Activated CD4-positive, alpha-beta T cell treated with anti-CD3 and anti-CD28 coated beads, Interleukin-2, amount 10 ng/mL, durations not matched to agents 24 days and 14 days (primary cell): ENCODE results near the gene FBXW8. TPM values are rescaled to one million over a fixed set of nuclear protein-coding genes. Genes with fewer than 3 reads are reported as not detected.

Experiments used
- DNase-seq: peaks from one replicate; pipeline ENCODE4 v3.0.0; 2022
- H3K27ac Mint-ChIP-seq: one replicate; pipeline ENCODE4 v1.8.0; 2022; ENCODE audit warnings: mild to moderate bottlenecking, mixed read lengths
- H3K27me3 Mint-ChIP-seq: one replicate; pipeline ENCODE4 v1.8.0; 2022; ENCODE audit warnings: mixed read lengths
- H3K36me3 Mint-ChIP-seq: one replicate; pipeline ENCODE4 v1.8.0; 2022; ENCODE audit warnings: low read depth, mild to moderate bottlenecking, mixed read lengths
- H3K4me1 Mint-ChIP-seq: one replicate; pipeline ENCODE4 v1.8.0; 2021; ENCODE audit warnings: mixed read lengths
- H3K4me3 Mint-ChIP-seq: one replicate; pipeline ENCODE4 v1.8.0; 2022; ENCODE audit warnings: mild to moderate bottlenecking, moderate library complexity, mixed read lengths
- H3K9me3 Mint-ChIP-seq: one replicate; pipeline ENCODE4 v1.8.0; 2021; ENCODE audit warnings: mixed read lengths
- intact Hi-C: fragments of 100-400 bp; cut with micrococcal nuclease; formaldehyde crosslinking; loops from one replicate; pipeline ENCODE4 v1.15.1; 2023
- total RNA-seq: library from RNA; stranded (reverse); gene quantifications from 2 replicates; pipeline ENCODE4 v1.2.3, GENCODE V29; 2022

Gene FBXW8
- total RNA-seq, 1 donor from 2014 or later: 6.2 TPM

DNA sequence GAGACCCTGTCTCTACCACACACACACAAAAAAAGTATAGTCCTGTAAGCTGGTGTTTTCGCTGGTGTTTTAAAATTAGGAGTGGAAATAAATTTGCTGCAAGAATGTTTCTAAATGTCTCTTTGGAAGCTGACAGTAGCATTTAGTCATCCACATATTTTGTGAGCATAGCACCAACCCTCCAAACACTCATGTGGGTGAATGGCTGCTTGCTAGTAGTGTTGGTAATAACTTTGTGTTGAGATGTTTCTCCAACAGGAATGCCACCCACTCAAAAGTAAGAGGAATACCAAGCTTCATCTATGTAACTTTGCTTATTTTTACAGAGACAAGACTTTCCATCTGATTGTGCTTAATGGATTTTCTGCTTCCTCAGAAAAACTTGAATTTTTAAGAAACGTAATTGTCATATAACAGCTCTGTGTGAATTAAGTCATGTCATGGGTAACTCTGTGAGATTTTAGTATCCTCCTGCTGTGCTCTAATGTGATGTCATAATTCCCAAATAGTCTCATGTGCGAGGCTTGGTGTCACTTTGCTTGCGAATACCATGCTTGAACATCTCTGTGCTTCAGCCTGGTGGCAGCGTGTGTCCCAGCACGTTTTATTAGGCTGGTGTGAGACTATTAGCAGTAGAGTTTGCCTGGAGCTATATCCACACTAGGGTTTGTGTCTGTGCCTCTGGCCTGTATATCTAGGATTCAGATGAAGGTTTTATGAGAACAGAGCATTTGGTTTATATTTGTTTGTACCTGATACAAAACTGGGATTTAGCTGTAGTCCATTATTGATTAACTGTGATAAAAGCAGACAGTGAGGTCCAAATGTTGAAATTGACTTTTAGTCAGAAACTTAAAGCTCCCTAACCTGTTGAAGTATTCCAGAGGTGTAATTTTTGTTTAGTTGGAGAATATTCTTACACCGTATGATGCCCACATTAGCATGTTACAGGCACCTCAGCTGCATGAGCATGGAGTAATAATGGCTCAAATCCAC lies 80.5 kb downstream of the FBXW8 start:
- no peak overlapping the region for H3K4me3 Mint-ChIP-seq
- intact Hi-C loops: no loop called here
- H3K27me3 Mint-ChIP-seq: no peaks in the 10 kb centered on the region
- peaks cover 8% of the 10 kb centered on the region for H3K36me3 Mint-ChIP-seq
- H3K27ac Mint-ChIP-seq: no peak overlapping the region
- H3K4me1 Mint-ChIP-seq: no peaks in the 10 kb centered on the region
- DNase-seq: no peak
- no peaks in the 10 kb centered on the region for H3K9me3 Mint-ChIP-seq

DNA sequence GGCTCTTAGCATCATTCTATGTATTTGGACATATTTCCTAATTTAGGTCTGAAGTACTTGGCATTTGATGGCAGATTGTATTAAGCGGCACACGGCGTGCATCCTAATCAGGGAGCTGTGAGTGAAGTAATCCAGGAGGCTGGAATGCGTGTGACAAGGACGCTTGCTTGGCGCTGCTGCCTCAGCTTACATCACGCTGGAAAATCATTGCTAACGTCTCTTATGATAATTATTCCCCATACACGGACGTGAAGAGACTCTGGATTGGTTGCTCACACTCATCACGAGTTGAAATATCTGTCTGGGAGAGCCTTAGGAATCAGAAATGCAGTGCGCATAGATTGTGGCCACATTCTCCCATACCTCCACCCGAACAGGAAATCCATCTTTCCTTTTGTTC lies 85.3 kb downstream of the FBXW8 start:
- H3K9me3 Mint-ChIP-seq: no peaks in the 10 kb centered on the region
- peaks cover 1% of the 10 kb centered on the region for H3K36me3 Mint-ChIP-seq
- intact Hi-C loops: no loop called here
- no peak overlapping the region for H3K27ac Mint-ChIP-seq
- DNase-seq: no peak
- H3K27me3 Mint-ChIP-seq: no peaks in the 10 kb centered on the region
- H3K4me1 Mint-ChIP-seq: no peaks in the 10 kb centered on the region
- H3K4me3 Mint-ChIP-seq: no peak overlapping the region

DNA sequence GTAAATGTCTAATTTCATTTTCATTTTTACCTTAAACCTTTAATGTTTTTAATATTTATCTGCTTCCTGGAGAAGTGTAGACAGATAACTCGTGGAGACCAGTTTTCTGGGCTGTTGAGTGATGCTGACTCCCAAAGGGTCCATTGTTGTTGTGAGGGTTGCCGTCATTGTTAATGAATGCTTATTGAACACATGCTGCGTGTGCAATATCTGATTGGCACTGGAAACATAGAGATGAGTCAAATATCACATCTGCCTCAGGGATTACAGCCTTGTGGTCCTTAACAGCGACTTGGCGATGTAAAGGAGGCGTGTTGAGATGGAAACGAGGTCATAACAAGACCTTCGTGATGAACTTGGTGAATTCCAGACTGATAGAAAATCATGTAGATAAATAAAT lies 85.9 kb downstream of the FBXW8 start:
- H3K4me3 Mint-ChIP-seq: no peak overlapping the region

DNA sequence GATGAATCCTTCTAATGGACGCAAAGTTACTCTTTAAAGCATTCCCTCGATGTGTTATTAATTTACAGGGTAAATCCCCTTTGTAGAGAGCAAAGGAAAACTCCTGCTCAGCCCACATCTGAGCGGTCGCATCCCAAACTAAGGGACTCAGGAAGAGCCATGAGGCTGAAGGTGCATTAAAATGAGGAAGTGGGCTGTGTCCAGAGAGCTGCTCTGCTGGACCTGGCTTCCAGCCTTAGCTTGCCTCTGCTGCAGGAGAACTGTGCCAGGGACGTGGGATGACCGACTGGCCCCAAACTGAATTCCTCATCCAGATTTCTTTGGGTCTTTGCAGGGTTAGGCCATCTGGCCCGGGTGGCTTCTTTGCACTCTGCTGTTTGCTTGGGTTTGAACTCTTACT lies 88.3 kb downstream of the FBXW8 start:
- no peak for DNase-seq
- no peak overlapping the region for H3K4me3 Mint-ChIP-seq
- H3K4me1 Mint-ChIP-seq: no peaks in the 10 kb centered on the region
- intact Hi-C loops: no loop called here
- no peak overlapping the region for H3K27ac Mint-ChIP-seq
- peaks cover under 1% of the 10 kb centered on the region for H3K36me3 Mint-ChIP-seq
- no peaks in the 10 kb centered on the region for H3K9me3 Mint-ChIP-seq
- no peaks in the 10 kb centered on the region for H3K27me3 Mint-ChIP-seq

More for the DNA sequence above, 85.9 kb downstream of the FBXW8 start:
- Mint-ChIP-seq H3K27me3 (no peaks in the 10 kb centered on the region), H3K4me1 (no peaks in the 10 kb centered on the region), H3K9me3 (no peaks in the 10 kb centered on the region), H3K36me3 (no peaks in the 10 kb centered on the region), H3K27ac (no peak overlapping the region)
- intact Hi-C loops: no loop called here
- no peak for DNase-seq

DNA sequence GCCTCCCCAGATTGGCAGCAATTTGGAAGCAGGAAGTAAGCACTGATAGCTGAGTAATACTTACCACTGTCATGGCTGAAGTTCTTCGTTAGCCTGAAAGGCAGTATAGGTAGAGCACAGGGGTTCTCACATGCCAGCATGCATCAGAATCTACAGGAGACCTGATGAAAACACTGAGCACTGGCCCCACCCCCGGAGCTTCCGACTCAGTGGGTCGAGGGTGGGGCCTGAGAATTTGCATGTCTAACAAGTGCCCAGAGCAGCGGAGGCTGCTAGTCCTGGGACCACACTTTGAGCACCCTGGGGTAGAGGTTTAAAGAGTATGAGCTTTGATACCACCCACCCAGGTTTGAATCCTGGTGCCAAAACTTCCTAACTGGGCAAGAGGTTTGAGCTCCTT lies 89.6 kb downstream of the FBXW8 start:
- Mint-ChIP-seq H3K4me1 (peaks cover under 1% of the 10 kb centered on the region), H3K27me3 (no peaks in the 10 kb centered on the region), H3K4me3 (no peak overlapping the region), H3K36me3 (peaks cover 5% of the 10 kb centered on the region), H3K9me3 (no peaks in the 10 kb centered on the region), H3K27ac (no peak overlapping the region)
- no peak for DNase-seq
- intact Hi-C loops: no loop called here

GRCh38 chr12:117002051-117002817 lies 91.5 kb downstream of the FBXW8 start:
- H3K27ac Mint-ChIP-seq: no peak overlapping the region
- no peak for DNase-seq
- no peaks in the 10 kb centered on the region for H3K27me3 Mint-ChIP-seq
- H3K4me3 Mint-ChIP-seq: no peak overlapping the region
- intact Hi-C loops: no loop called here
- no peaks in the 10 kb centered on the region for H3K9me3 Mint-ChIP-seq
- H3K4me1 Mint-ChIP-seq: peaks cover 7% of the 10 kb centered on the region
- H3K36me3 Mint-ChIP-seq: peaks cover 14% of the 10 kb centered on the region

DNA sequence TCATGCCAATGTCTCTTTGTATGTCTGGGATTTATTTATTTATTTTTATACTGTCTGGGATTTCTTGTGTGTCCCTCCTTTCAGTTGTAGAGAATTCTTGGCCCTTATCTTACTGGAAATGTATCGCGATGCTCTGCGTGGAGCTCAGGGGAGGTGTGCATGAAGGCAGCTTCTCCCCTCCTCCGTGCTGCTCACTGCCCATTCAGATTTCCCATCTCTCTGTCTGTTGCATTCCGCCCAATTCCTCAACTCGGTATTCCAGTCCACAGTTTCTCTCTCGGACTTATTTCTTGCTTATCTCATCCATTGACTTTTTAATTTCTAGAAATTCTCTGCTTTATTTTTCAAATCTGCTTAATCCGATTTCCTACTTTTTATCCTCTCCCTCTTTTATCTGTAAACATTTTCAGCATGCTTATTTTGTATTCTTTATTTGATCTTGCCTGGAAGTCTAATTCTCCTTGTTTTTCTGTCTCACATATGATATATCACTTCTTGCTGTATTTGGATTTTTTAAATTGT lies 93.2 kb downstream of the FBXW8 start:
- Mint-ChIP-seq H3K4me1 (peaks cover 7% of the 10 kb centered on the region), H3K36me3 (peaks cover 17% of the 10 kb centered on the region), H3K27me3 (no peaks in the 10 kb centered on the region), H3K9me3 (no peaks in the 10 kb centered on the region), H3K4me3 (no peak overlapping the region), H3K27ac (no peak overlapping the region)
- intact Hi-C loops: no loop called here
- DNase-seq: no peak

DNA sequence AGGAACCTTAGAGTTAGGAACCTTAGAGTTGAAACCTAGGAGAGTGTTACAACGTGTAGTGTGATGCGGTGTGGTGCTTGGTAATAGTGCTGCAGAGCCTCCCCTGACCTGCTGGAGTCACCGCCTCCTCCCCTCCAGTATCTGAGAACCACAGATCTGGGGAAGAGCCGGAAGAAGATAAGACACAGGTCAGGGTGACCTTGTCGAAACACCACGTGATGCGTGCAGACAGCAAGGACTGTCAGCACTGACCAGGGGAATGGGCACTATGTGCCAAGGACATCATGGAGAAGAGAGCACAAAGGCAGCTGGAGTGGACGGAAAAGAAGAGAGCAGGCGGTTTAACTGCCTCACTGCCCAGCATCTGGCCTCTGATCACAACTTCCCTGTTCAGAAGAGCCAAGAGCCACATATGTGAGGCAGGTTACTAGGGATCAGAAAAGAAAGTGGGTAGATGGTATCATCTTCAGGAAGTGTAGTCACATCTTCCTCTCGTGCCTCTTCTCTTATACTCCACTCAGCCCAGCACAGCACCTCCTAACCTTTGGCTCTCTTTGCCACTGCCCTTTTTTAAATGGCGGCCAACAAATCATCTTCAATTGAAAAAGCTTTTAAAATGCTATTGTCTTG lies 94.8 kb downstream of the FBXW8 start:
- no peak for DNase-seq
- Mint-ChIP-seq H3K27me3 (no peaks in the 10 kb centered on the region), H3K4me3 (no peak overlapping the region), H3K4me1 (peaks cover 7% of the 10 kb centered on the region), H3K36me3 (peaks cover 17% of the 10 kb centered on the region), H3K27ac (no peak overlapping the region), H3K9me3 (no peaks in the 10 kb centered on the region)
- intact Hi-C loops: no loop called here

GRCh38 chr12:117006333-117006732 lies 95.6 kb downstream of the FBXW8 start:
- H3K4me3 Mint-ChIP-seq: no peak overlapping the region
- intact Hi-C loops: no loop called here
- peaks cover 7% of the 10 kb centered on the region for H3K4me1 Mint-ChIP-seq

DNA sequence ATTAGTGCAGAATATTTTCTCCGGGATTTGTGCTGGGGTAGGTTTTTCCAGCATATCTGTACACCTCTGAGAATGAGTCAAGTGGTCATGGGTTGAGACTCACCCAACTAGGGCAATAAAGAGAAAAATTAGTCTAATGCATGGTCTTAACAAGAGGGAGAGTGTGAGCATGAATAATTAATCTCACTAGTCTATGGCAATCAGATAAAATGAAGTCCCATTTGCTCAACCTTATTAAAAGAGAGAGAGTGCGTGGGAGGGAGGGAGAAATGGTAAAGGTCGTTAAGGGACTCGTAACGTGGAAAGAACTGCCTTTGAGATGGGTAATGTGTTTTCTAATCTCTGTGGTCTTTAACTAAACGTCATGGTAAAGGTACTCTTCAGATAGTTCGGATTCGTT lies 96.8 kb downstream of the FBXW8 start:
- H3K36me3 Mint-ChIP-seq: peaks cover 23% of the 10 kb centered on the region
- H3K27ac Mint-ChIP-seq: no peak overlapping the region
- intact Hi-C loops: no loop called here
- H3K27me3 Mint-ChIP-seq: no peaks in the 10 kb centered on the region
- no peak for DNase-seq
- peaks cover 7% of the 10 kb centered on the region for H3K4me1 Mint-ChIP-seq
- H3K9me3 Mint-ChIP-seq: no peaks in the 10 kb centered on the region
- no peak overlapping the region for H3K4me3 Mint-ChIP-seq

More at GRCh38 chr12:117006333-117006732, 95.6 kb downstream of the FBXW8 start:
- H3K9me3 Mint-ChIP-seq: no peaks in the 10 kb centered on the region
- no peak overlapping the region for H3K27ac Mint-ChIP-seq
- DNase-seq: no peak
- H3K27me3 Mint-ChIP-seq: no peaks in the 10 kb centered on the region
- H3K36me3 Mint-ChIP-seq: peaks cover 17% of the 10 kb centered on the region

DNA sequence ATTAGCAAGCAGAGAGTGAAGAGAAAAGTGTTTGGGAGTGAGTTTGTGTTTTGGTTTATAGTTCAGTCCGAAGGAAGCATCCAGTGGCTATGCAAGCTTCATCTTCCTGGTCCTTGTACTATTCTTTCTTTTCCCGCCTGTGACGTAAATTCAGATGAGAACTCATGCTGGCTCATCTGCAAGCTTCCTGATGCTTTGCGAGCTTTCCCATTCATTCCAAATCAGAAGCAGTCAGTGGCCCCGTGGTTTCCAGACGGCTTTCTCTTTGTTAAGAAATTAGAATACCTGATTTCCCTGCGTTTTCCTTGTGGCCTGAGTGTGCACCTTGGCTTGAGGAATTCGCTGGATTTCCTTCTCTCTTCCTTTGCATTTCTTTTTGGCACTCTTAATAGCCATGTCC lies 99.0 kb downstream of the FBXW8 start:
- H3K4me3 Mint-ChIP-seq: no peak overlapping the region
- no peaks in the 10 kb centered on the region for H3K9me3 Mint-ChIP-seq
- no peak for DNase-seq
- no peaks in the 10 kb centered on the region for H3K27me3 Mint-ChIP-seq
- peaks cover 7% of the 10 kb centered on the region for H3K4me1 Mint-ChIP-seq
- H3K36me3 Mint-ChIP-seq: peaks cover 32% of the 10 kb centered on the region
- no peak overlapping the region for H3K27ac Mint-ChIP-seq
- intact Hi-C loops: no loop called here

- Mint-ChIP-seq H3K27ac (no peak overlapping the region), H3K4me1 (peaks cover 2% of the 10 kb centered on the region), H3K36me3 (peaks cover 38% of the 10 kb centered on the region), H3K4me3 (no peak overlapping the region), H3K9me3 (no peaks in the 10 kb centered on the region), H3K27me3 (no peaks in the 10 kb centered on the region)
- no peak for DNase-seq
- intact Hi-C loops: no loop called here
Measured at GRCh38 chr12:117010693-117011451, 100.1 kb downstream of the FBXW8 start.
